Adipocyte (in vitro differentiated cells): ENCODE data around the gene TP53BP1.

ENCODE experiments used
- DNase-seq: peaks from one replicate; pipeline ENCODE4 v3.0.0-alpha.2; 2015; ENCODE audit warnings: low read depth
- H3K27me3 ChIP-seq: replicated peaks from 2 replicates; pipeline ENCODE4 v1.7.0; 2013; ENCODE audit warnings: mild to moderate bottlenecking, low read length, moderate library complexity; ENCODE audit not compliant: control insufficient read depth, insufficient read depth
- H3K36me3 ChIP-seq: 2 replicates; pipeline ENCODE4 v1.7.0; 2013; ENCODE audit warnings: low read length, mild to moderate bottlenecking, moderate library complexity; ENCODE audit not compliant: control insufficient read depth, insufficient read depth, severe bottlenecking
- H3K4me1 ChIP-seq: 2 replicates; pipeline ENCODE4 v1.7.0; 2013; ENCODE audit warnings: mild to moderate bottlenecking, low read length, moderate library complexity; ENCODE audit not compliant: control insufficient read depth, insufficient read depth
- H3K4me3 ChIP-seq: 2 replicates; pipeline ENCODE4 v1.7.0; 2013; ENCODE audit warnings: mild to moderate bottlenecking, low read length, moderate library complexity
- H3K9ac ChIP-seq: 2 replicates; pipeline ENCODE4 v1.7.0; 2013; ENCODE audit warnings: mild to moderate bottlenecking, low read length, moderate library complexity
- H3K9me3 ChIP-seq: 2 replicates; pipeline ENCODE4 v1.7.0; 2013; ENCODE audit warnings: mild to moderate bottlenecking, low read length, moderate library complexity; ENCODE audit not compliant: control insufficient read depth

TP53BP1 gene

GRCh38 chr15:43439268-43439667 is 53.7 kb downstream of the TP53BP1 start:
- peaks cover 16% of the 10 kb centered on the region for H3K4me1 ChIP-seq

GRCh38 chr15:43436395-43436794 is 56.6 kb downstream of the TP53BP1 start:
- H3K9me3 ChIP-seq: no peaks in the 10 kb centered on the region
- H3K27me3 ChIP-seq: no peaks in the 10 kb centered on the region
- H3K36me3 ChIP-seq: peaks cover 65% of the 10 kb centered on the region

More at GRCh38 chr15:43439268-43439667, 53.7 kb downstream of the TP53BP1 start:
- H3K4me3 ChIP-seq: no peak overlapping the region
- H3K36me3 ChIP-seq: peaks cover 39% of the 10 kb centered on the region
- H3K9me3 ChIP-seq: no peaks in the 10 kb centered on the region
- H3K9ac ChIP-seq: no peak overlapping the region
- DNase-seq: no peak
- no peaks in the 10 kb centered on the region for H3K27me3 ChIP-seq

DNA sequence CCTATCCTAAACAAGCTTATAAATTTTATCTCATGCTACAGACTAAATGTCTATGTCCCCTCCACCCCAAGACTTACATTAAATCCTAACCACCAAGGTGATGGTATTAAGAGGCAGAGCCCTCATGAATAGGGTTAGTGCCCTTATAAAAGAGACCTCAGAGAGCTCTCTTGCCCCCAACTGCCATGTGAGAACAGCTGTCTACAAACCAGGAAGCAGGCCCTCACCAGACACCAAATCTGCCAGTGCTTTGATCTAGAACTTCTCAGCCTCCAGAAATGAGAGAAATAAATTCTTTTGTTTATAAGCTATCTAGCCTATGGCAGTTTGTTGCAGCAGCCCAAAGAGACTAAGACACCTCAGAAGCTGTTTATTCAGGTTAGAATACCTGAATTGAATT is 58.5 kb downstream of the TP53BP1 start:
- Histone ChIP-seq H3K36me3 (peaks cover 85% of the 10 kb centered on the region), H3K9me3 (no peaks in the 10 kb centered on the region), H3K4me3 (no peak overlapping the region), H3K4me1 (no peaks in the 10 kb centered on the region), H3K9ac (no peak overlapping the region), H3K27me3 (no peaks in the 10 kb centered on the region)
- no peak for DNase-seq

More at GRCh38 chr15:43436395-43436794, 56.6 kb downstream of the TP53BP1 start:
- Histone ChIP-seq H3K9ac (no peak overlapping the region), H3K4me3 (no peak overlapping the region), H3K4me1 (peaks cover 13% of the 10 kb centered on the region)
- no peak for DNase-seq

GRCh38 chr15:43433661-43434303 is 59.2 kb downstream of the TP53BP1 start:
- peaks cover 83% of the 10 kb centered on the region for H3K36me3 ChIP-seq
- no peaks in the 10 kb centered on the region for H3K9me3 ChIP-seq
- DNase-seq: no peak
- no peaks in the 10 kb centered on the region for H3K27me3 ChIP-seq
- no peaks in the 10 kb centered on the region for H3K4me1 ChIP-seq
- no peak overlapping the region for H3K4me3 ChIP-seq
- H3K9ac ChIP-seq: no peak overlapping the region

GRCh38 chr15:43433165-43433564 is 59.8 kb downstream of the TP53BP1 start:
- no peak for DNase-seq
- Histone ChIP-seq H3K9me3 (no peaks in the 10 kb centered on the region), H3K9ac (no peak overlapping the region), H3K36me3 (peaks cover 79% of the 10 kb centered on the region), H3K4me3 (no peak overlapping the region), H3K27me3 (no peaks in the 10 kb centered on the region), H3K4me1 (no peaks in the 10 kb centered on the region)

- peaks cover 80% of the 10 kb centered on the region for H3K36me3 ChIP-seq
Measured at GRCh38 chr15:43429687-43430086, 63.3 kb downstream of the TP53BP1 start.

DNA sequence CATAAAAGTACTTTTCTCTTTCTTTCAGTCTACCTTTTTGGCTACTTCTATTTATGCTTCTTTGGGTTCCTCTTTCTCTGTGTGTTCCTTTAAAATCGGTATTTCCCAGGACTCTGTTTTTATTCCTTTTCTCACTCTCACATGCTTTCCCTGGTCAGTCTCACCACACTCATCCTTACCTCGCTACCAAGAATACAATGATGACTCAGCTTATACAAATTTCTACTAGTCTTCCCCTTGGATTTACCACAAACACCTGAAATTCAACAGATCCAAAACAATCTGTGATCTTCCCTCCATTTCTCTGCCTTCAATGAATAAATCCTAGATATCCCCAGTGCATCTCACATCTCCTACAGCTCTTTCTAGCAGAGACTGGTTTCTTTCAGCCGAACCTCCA is 69.2 kb downstream of the TP53BP1 start:
- Histone ChIP-seq H3K9me3 (no peaks in the 10 kb centered on the region), H3K4me1 (no peaks in the 10 kb centered on the region), H3K36me3 (peaks cover 70% of the 10 kb centered on the region), H3K4me3 (no peak overlapping the region), H3K27me3 (no peaks in the 10 kb centered on the region), H3K9ac (no peak overlapping the region)
- DNase-seq: no peak

More at GRCh38 chr15:43429687-43430086, 63.3 kb downstream of the TP53BP1 start:
- Histone ChIP-seq H3K9me3 (no peaks in the 10 kb centered on the region), H3K4me1 (no peaks in the 10 kb centered on the region), H3K27me3 (no peaks in the 10 kb centered on the region), H3K9ac (no peak overlapping the region), H3K4me3 (no peak overlapping the region)
- peak; percentile 51 for DNase-seq

DNA sequence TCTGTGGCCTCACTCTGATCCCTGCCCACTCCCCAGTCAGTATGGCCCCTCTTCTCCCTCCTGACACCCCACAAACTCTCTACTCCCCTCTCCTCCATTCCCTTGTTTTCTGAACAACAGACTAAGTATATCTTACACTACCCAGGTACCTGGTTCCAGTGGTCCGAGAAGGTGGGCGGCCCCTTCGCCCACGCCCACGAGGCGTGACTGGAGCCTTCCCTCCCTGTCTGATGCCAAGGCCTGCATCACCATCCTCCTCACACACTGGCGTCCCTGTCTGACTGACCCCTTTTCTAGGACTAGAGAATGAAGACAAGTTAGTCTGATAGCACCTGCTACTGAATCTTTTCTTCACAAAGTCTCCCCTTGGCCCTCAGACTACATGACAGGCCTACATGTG is 72.1 kb downstream of the TP53BP1 start:
- no peak for DNase-seq
- Histone ChIP-seq H3K4me3 (no peak overlapping the region), H3K27me3 (no peaks in the 10 kb centered on the region), H3K36me3 (peaks cover 73% of the 10 kb centered on the region), H3K4me1 (no peaks in the 10 kb centered on the region), H3K9ac (no peak overlapping the region), H3K9me3 (no peaks in the 10 kb centered on the region)

- Histone ChIP-seq H3K4me3 (no peak overlapping the region), H3K4me1 (no peaks in the 10 kb centered on the region), H3K36me3 (peaks cover 75% of the 10 kb centered on the region), H3K9ac (no peak overlapping the region), H3K27me3 (no peaks in the 10 kb centered on the region), H3K9me3 (no peaks in the 10 kb centered on the region)
- DNase-seq: no peak
Measured at GRCh38 chr15:43420435-43420834, 72.5 kb downstream of the TP53BP1 start.

- no peak overlapping the region for H3K9ac ChIP-seq
- no peak for DNase-seq
- H3K9me3 ChIP-seq: no peaks in the 10 kb centered on the region
- no peak overlapping the region for H3K4me3 ChIP-seq
- no peaks in the 10 kb centered on the region for H3K27me3 ChIP-seq
- peaks cover 13% of the 10 kb centered on the region for H3K4me1 ChIP-seq
- H3K36me3 ChIP-seq: peaks cover 78% of the 10 kb centered on the region
Measured at GRCh38 chr15:43414196-43414595, 78.8 kb downstream of the TP53BP1 start.

GRCh38 chr15:43412096-43412495 is 80.9 kb downstream of the TP53BP1 start:
- Histone ChIP-seq H3K36me3 (peaks cover 86% of the 10 kb centered on the region), H3K9me3 (no peaks in the 10 kb centered on the region), H3K27me3 (no peaks in the 10 kb centered on the region)

More at GRCh38 chr15:43412096-43412495, 80.9 kb downstream of the TP53BP1 start:
- no peak overlapping the region for H3K4me3 ChIP-seq
- H3K4me1 ChIP-seq: peaks cover 17% of the 10 kb centered on the region
- no peak overlapping the region for H3K9ac ChIP-seq
- no peak for DNase-seq
